OCI-LY1 (cell line): Measurements from ENCODE around the gene TBCD.

Experiments used
- CTCF ChIP-seq: fragments of 200-600 bp; sonication (generic), shearing (Covaris generic); IDR thresholded peaks from 2 replicates; pipeline ENCODE4 v1.5.1; 2017; ENCODE audit warnings: mild to moderate bottlenecking, antibody characterized with exemption, low read length, moderate library complexity, mixed read lengths
- EZH2 ChIP-seq: fragments of 200-600 bp; sonication (generic), shearing (Covaris generic); IDR thresholded peaks from 2 replicates; pipeline ENCODE4 v1.8.0; 2017; ENCODE audit warnings: borderline replicate concordance, mixed run types, mild to moderate bottlenecking, antibody characterized with exemption, low read length, moderate library complexity, mixed read lengths

DNA sequence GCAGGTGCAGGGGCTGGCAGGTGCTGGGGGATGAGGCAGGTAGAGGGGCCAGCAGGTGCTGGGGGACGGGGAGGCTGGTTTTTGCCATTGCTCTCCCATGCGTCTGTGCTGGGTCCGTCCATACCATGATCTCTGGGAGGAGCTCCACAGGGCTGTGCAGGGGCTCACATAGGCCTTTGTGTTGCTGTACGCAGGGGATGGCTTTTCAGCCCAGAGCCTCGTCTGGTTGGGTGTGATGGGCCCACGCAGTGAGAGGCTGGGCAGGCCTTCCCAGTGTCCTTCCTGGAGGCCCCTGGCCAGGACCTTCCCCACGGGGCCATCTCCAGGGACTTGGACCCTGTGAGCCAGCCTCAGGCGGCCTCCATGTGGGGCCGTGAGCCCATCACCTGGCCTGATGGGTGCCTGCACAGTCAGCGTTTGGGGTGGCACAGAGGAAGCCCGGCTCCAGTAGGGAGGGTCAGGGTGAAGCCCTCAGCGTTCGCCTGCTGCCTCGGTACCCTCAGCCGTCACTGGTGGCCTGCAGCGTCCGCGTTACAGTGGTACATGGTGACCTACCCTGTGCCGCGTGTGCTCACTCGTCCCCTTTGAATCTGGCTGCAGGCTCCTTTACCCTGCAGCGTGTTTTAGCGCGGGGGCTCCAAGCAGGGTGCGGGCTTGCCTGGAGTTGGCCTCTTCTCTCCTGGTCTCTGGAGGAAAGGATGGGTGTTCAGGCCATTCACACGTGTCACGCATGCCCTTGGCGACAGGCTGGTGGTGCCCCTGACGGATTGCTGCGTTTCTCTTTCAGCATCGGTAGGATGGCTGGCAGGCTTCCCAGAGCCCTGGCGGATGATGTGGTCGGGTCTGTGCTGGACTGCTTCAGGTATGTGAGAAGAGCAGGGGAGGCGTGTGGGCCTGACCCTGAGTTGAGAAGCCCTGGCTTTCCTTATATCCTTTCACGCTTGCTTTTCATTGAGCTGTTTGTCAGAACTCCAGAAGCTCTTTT, 57.3 kb downstream of the TBCD start:
- TF ChIP-seq CTCF (no peak), EZH2 (no peak)
